Fibroblast of lung (primary cell): ENCODE measurements around the gene EGFL6. TPM values are rescaled to one million over a fixed set of nuclear protein-coding genes. Genes with fewer than 3 reads are reported as not detected.
A peak's percentile ranks its signal among the peaks of the same experiment; 100 is the strongest.

ENCODE experiments used
- DNase-seq, 2 donors: peaks; one replicate each; pipeline versions ENCODE4 v3.0.0 to v3.0.0-alpha.2; 2010; ENCODE audit warnings: low read depth in 2 of 2
- H2AFZ ChIP-seq: 2 replicates; pipeline ENCODE4 v1.5.1; 2012; ENCODE audit warnings: low read length, control low read depth, inconsistent platforms
- H3K27ac ChIP-seq: 2 replicates; pipeline ENCODE4 v1.5.1; 2011; ENCODE audit warnings: low read length, control low read depth; ENCODE audit not compliant: insufficient read depth
- H3K27me3 ChIP-seq: 2 replicates; pipeline ENCODE4 v1.5.1; 2011; ENCODE audit warnings: mild to moderate bottlenecking, low read length; ENCODE audit not compliant: control insufficient read depth, insufficient read depth
- H3K36me3 ChIP-seq: 2 replicates; pipeline ENCODE4 v1.5.1; 2011; ENCODE audit warnings: low read length; ENCODE audit not compliant: control insufficient read depth, insufficient read depth
- H3K4me1 ChIP-seq: 2 replicates; pipeline ENCODE4 v1.5.1; 2011; ENCODE audit warnings: low read length; ENCODE audit not compliant: control insufficient read depth, insufficient read depth; ENCODE audit errors: extremely low read depth
- H3K4me2 ChIP-seq: 2 replicates; pipeline ENCODE4 v1.5.1; 2011; ENCODE audit warnings: low read length, control low read depth; ENCODE audit not compliant: insufficient read depth; ENCODE audit errors: extremely low read depth
- H3K4me3 ChIP-seq, 4 experiments: fragments of 200-600 bp in 1 of 4; sonication (generic) in 1 of 4; replicated peaks in 1 of 4; 2 replicates each; pipeline ENCODE4 v1.5.1; 2011 to 2016; ENCODE audit warnings: low read length in 4 of 4, low read depth in 3 of 4, mild to moderate bottlenecking in 3 of 4, control low read depth in 2 of 4, inconsistent platforms in 1 of 4, mixed read lengths in 1 of 4; ENCODE audit not compliant: insufficient read depth in 1 of 4; ENCODE audit errors: control extremely low read depth in 1 of 4
- H3K79me2 ChIP-seq: 2 replicates; pipeline ENCODE4 v1.5.1; 2012; ENCODE audit warnings: mild to moderate bottlenecking, low read length, inconsistent platforms; ENCODE audit not compliant: control insufficient read depth, insufficient read depth
- H3K9ac ChIP-seq: 2 replicates; pipeline ENCODE4 v1.5.1; 2011; ENCODE audit warnings: mild to moderate bottlenecking, low read length, control low read depth; ENCODE audit not compliant: insufficient read depth
- H3K9me3 ChIP-seq: 2 replicates; pipeline ENCODE4 v1.5.1; 2012; ENCODE audit warnings: low read depth, low read length; ENCODE audit not compliant: control insufficient read depth, insufficient read depth
- H4K20me1 ChIP-seq: 2 replicates; pipeline ENCODE4 v1.5.1; 2011; ENCODE audit warnings: low read length; ENCODE audit not compliant: control insufficient read depth, insufficient read depth; ENCODE audit errors: extremely low read depth
- EZH2 ChIP-seq: IDR thresholded peaks from 2 replicates; pipeline ENCODE4 v1.5.1; 2012; ENCODE audit warnings: low read length, control low read depth, mild to moderate bottlenecking; ENCODE audit errors: missing control alignments
- polyA plus RNA-seq, 2 donors: library from polyadenylated mRNA; depleted of rRNA in 1 of 2; stranded (reverse) in 1 of 2; unstranded in 1 of 2; fragments of >200 nt; gene quantifications; 2 replicates each; pipeline ENCODE4 v1.2.1, GENCODE V29; 2011 to 2012; ENCODE audit warnings: missing spikeins in 1 of 2
- total RNA-seq: library from RNA; depleted of rRNA; stranded (reverse); fragments of >200 nt; gene quantifications from 2 replicates; pipeline ENCODE4 v1.2.1, GENCODE V29; 2014
- TF ChIP-seq, protein P1 (sequence below), 2 donors: IDR thresholded peaks in 1 of 2; conservative IDR thresholded peaks in 1 of 2; 1 replicate in 1 of 2; 2 replicates in 1 of 2; pipeline ENCODE4 v1.5.1; 2011 to 2012; ENCODE audit warnings: low read length in 2 of 2, control low read depth in 1 of 2, inconsistent platforms in 1 of 2, low read depth in 1 of 2, mild to moderate bottlenecking in 1 of 2

EGFL6 gene
- total and polyA plus RNA-seq, 2 donors (not counting 1 experiment from before 2014, with no cell fraction given) = 0.17 to 0.32 TPM

DNA sequence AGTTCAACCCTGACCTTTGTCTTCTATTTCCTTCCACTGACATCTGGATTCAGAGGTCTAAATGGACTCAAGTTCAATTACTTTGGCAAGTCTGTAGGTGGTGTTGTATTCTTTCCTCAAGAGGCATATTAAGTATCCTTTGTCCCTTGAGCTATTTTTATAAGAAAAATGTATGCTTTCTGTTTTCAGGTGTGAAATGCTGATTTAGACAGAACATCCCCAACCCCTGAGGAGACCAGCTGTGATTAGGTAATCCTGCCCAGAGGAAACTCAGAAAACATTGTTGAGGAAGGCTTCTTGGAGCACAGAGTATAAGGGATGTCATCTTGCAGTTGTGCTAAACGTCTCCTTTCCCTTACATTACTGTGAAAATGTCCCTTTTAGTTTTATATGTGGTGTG is 46.6 kb upstream of the EGFL6 start:
- Histone ChIP-seq H3K4me2 (no peak overlapping the region), H3K27ac (no peak overlapping the region), H3K4me3 (no peak overlapping the region), H3K79me2 (no peaks in the 10 kb centered on the region), H3K36me3 (no peaks in the 10 kb centered on the region), H2AFZ (no peak overlapping the region), H3K4me1 (no peaks in the 10 kb centered on the region), H3K27me3 (peaks cover 3% of the 10 kb centered on the region), H3K9ac (no peak overlapping the region), H4K20me1 (no peaks in the 10 kb centered on the region), H3K9me3 (no peaks in the 10 kb centered on the region)
- DNase-seq = peak in 1 of 2 donors; percentile 8
- TF ChIP-seq, protein P1, sequence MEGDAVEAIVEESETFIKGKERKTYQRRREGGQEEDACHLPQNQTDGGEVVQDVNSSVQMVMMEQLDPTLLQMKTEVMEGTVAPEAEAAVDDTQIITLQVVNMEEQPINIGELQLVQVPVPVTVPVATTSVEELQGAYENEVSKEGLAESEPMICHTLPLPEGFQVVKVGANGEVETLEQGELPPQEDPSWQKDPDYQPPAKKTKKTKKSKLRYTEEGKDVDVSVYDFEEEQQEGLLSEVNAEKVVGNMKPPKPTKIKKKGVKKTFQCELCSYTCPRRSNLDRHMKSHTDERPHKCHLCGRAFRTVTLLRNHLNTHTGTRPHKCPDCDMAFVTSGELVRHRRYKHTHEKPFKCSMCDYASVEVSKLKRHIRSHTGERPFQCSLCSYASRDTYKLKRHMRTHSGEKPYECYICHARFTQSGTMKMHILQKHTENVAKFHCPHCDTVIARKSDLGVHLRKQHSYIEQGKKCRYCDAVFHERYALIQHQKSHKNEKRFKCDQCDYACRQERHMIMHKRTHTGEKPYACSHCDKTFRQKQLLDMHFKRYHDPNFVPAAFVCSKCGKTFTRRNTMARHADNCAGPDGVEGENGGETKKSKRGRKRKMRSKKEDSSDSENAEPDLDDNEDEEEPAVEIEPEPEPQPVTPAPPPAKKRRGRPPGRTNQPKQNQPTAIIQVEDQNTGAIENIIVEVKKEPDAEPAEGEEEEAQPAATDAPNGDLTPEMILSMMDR (conservative IDR thresholded peaks at IDR 0.05 in 1 of 2, IDR thresholded peaks at IDR 0.05 in 1 of 2; ENCODE audit: low read depth in 1 of 2, low read length in 2 of 2) = no peak
- no peak for TF ChIP-seq EZH2

DNA sequence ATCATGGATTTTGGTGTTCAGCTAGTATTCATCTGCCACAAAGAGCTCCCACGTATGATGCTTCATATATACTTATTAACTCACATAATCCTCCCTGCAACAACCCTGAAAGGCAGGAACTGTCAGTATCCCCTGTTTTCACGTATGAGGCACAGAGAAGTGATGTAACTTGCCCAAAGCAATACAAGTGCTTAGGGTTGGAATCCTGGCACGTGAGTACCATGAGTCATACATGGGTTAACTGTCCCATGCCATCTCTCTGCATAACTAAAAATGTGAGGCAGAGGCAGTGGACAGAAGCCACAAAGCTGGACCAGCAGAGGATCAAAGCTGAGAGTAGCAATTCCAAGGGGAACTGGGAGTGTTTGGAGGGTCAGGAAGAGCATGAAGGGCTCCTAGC is 35.7 kb upstream of the EGFL6 start:
- Histone ChIP-seq H3K27me3 (no peaks in the 10 kb centered on the region), H2AFZ (no peak overlapping the region), H4K20me1 (no peaks in the 10 kb centered on the region), H3K36me3 (no peaks in the 10 kb centered on the region), H3K4me2 (no peak overlapping the region), H3K27ac (no peak overlapping the region), H3K9me3 (no peaks in the 10 kb centered on the region), H3K9ac (no peak overlapping the region), H3K4me3 (no peak overlapping the region), H3K4me1 (no peaks in the 10 kb centered on the region), H3K79me2 (no peaks in the 10 kb centered on the region)
- peak; percentile 26 to 58 for DNase-seq
- no peak for TF ChIP-seq EZH2
- TF ChIP-seq, protein P1 (conservative IDR thresholded peaks at IDR 0.05 in 1 of 2, IDR thresholded peaks at IDR 0.05 in 1 of 2; ENCODE audit: low read depth in 1 of 2, low read length in 2 of 2) = no peak

DNA sequence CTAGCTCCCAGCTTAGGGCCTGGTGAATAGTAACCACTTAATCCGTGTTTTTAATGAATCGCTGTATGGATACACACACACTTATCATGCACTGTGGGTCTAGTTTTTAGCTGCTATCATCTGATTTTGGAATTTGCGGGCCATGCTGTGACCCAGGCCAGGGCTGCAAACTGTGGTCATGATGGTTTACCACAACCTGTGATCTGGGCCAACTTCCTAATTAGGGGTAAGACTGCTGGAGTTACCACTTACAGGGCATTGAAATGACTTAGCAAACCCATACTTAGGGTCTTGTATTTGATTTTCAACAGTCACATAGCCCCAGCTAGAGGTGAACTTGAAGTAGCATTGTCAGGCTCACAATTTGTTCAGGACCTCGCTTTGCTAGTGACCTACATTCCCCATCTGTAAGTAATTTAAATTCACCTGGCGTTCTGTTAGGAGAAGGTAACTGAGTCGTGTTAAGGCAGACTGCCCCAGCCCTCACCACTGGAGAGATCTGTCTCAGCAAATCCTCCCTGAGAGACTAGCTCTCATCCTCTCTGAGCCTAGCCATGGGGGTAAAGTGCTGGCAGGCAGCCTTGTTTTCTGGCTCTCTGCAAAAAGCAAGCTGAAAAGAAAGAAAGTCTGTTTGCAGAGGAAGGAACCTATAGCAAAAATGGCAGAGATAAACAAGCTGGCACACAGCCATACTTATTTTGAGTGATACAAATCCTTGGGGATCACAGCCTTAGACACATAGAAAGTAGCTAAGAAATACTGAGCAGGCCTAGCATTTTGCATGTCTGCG is 33.8 kb upstream of the EGFL6 start:
- Histone ChIP-seq H3K4me3 (no peak overlapping the region), H3K79me2 (no peaks in the 10 kb centered on the region), H3K9ac (no peak overlapping the region), H2AFZ (no peak overlapping the region), H3K36me3 (no peaks in the 10 kb centered on the region), H3K9me3 (no peaks in the 10 kb centered on the region), H3K27ac (no peak overlapping the region), H4K20me1 (no peaks in the 10 kb centered on the region), H3K4me2 (no peak overlapping the region), H3K4me1 (no peaks in the 10 kb centered on the region), H3K27me3 (no peaks in the 10 kb centered on the region)
- peak in 1 of 2 donors; percentile 10 for DNase-seq
- TF ChIP-seq, protein P1 (conservative IDR thresholded peaks at IDR 0.05 in 1 of 2, IDR thresholded peaks at IDR 0.05 in 1 of 2; ENCODE audit: low read depth in 1 of 2, low read length in 2 of 2) = no peak
- TF ChIP-seq EZH2 = no peak
